Natural killer cell (primary cell): ENCODE data around the gene PRPF39. TPM values are rescaled to one million over a fixed set of nuclear protein-coding genes. Genes with fewer than 3 reads are reported as not detected.

Source experiments
- total RNA-seq, 4 donors: library from RNA; stranded (reverse); fragments of 120-200 nt in 1 of 4; gene quantifications; one replicate each; pipeline versions ENCODE4 v1.2.3 to v1.2.4, GENCODE V29; 2013 to 2022

PRPF39 gene
- total RNA-seq, 3 donors from 2014 or later (not counting 1 experiment from before 2014, with no cell fraction given): 49.2 to 61.2 (median 52.5) TPM

Other genes starting within 250 kb of the PRPF39 start
- 10 to 100 TPM; 47.6 to 59.7 (median 56.0) TPM for gene KLHL28, start 122.2 kb upstream of the PRPF39 start, total RNA-seq
- 10 to 100 TPM; 17.4 to 21.4 (median 19.6) TPM for gene TOGARAM1, start 121.9 kb upstream of the PRPF39 start, total RNA-seq
- 10 to 100 TPM; 32.2 to 39.7 (median 33.7) TPM for gene FKBP3, start 50.4 kb downstream of the PRPF39 start, total RNA-seq
- gene FANCM, start 51.8 kb downstream of the PRPF39 start, total RNA-seq: 10 to 100 TPM in 2 of 3 donors, 1 to 10 TPM in 1; 8.3 to 16.9 (median 13.2) TPM
- 10 to 100 TPM; 60.3 to 70.2 (median 66.3) TPM for gene MIS18BP1, start 169.1 kb downstream of the PRPF39 start, total RNA-seq